ENCODE results near the gene SLC49A3.
"Not testable (repeated sequence)": the region's sequence is repeated elsewhere in the genome, so short reads cannot be mapped to it uniquely, and the experiment has no call there.

Gene SLC49A3

DNA sequence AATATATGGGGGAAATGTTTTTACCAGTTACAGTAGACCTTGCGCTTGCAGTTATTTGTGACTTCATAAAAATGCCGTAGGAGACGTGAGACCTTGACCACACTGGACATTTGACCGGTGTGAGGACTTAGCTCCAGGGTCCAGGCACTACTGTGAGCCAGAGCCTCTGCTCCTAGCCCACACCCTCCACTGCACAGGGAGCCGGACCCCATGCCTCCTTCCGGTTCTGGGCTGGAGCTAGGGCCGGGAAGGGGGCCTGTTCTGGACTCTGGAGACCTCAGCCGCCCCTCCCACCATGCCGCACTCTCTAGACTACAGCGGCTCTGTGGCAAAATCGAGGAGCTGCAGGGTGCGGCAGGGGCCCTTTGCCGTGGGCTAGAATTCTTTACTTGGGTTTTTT, 22.0 kb upstream of the SLC49A3 start:
- Mint-ChIP-seq H3K27ac (no peak overlapping the region), H3K27me3 (no peaks in the 10 kb centered on the region), H3K4me3 (no peak overlapping the region), H3K9me3 (no peaks in the 10 kb centered on the region), H3K4me1 (ENCODE audit: low read depth) (peaks cover 25% of the 10 kb centered on the region), H3K36me3 (ENCODE audit: low read depth) (peaks cover 5% of the 10 kb centered on the region)

- peaks cover 5% of the 10 kb centered on the region for H3K36me3 Mint-ChIP-seq (ENCODE audit: low read depth)
- H3K9me3 Mint-ChIP-seq: no peaks in the 10 kb centered on the region
- H3K4me3 Mint-ChIP-seq: no peak overlapping the region
- peaks cover 27% of the 10 kb centered on the region for H3K4me1 Mint-ChIP-seq (ENCODE audit: low read depth)
- no peaks in the 10 kb centered on the region for H3K27me3 Mint-ChIP-seq
- H3K27ac Mint-ChIP-seq: no peak overlapping the region
Measured at GRCh38 chr4:710116-710515, 21.2 kb upstream of the SLC49A3 start.

DNA sequence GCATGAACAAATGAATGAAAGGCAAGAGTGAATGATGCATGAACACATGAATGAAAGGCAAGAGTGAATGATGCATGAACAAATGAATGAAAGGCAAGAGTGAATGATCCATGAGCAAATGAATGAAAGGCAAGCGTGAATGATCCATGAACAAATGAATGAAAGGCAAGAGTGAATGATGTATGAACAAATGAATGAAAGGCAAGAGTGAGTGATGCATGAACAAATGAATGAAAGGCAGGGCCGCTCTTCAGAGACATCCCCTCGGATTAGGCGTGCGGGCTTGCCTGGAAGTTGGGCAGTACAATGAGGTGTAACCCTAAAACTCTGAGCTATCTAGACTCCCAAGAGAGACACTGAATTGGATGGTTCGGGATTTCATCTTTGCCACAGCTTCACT, 20.4 kb upstream of the SLC49A3 start:
- no peaks in the 10 kb centered on the region for H3K9me3 Mint-ChIP-seq
- H3K4me3 Mint-ChIP-seq: no peak overlapping the region
- peaks cover 25% of the 10 kb centered on the region for H3K4me1 Mint-ChIP-seq (ENCODE audit: low read depth)
- H3K27ac Mint-ChIP-seq: peak overlapping the region; percentile 8
- H3K36me3 Mint-ChIP-seq (ENCODE audit: low read depth): peaks cover 5% of the 10 kb centered on the region
- no peaks in the 10 kb centered on the region for H3K27me3 Mint-ChIP-seq

DNA sequence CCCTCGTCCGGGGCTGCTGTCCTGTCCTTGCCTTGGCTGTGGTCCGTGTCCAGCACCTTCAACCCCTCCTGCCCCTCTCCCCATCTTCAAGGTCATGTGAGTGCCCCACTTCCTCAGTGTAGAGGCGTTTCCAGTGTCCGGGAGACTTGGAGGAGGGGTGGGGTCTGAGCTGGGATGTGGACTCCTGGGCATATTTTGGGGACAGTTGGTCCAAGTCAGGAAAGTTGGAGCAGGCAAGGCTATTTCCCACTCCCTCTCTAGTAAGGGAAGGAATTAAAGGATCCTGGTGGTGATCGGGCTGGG, 19.6 kb upstream of the SLC49A3 start:
- Mint-ChIP-seq H3K4me1 (ENCODE audit: low read depth) (peaks cover 25% of the 10 kb centered on the region), H3K36me3 (ENCODE audit: low read depth) (peaks cover 5% of the 10 kb centered on the region), H3K27me3 (no peaks in the 10 kb centered on the region), H3K9me3 (no peaks in the 10 kb centered on the region), H3K27ac (no peak overlapping the region), H3K4me3 (no peak overlapping the region)

DNA sequence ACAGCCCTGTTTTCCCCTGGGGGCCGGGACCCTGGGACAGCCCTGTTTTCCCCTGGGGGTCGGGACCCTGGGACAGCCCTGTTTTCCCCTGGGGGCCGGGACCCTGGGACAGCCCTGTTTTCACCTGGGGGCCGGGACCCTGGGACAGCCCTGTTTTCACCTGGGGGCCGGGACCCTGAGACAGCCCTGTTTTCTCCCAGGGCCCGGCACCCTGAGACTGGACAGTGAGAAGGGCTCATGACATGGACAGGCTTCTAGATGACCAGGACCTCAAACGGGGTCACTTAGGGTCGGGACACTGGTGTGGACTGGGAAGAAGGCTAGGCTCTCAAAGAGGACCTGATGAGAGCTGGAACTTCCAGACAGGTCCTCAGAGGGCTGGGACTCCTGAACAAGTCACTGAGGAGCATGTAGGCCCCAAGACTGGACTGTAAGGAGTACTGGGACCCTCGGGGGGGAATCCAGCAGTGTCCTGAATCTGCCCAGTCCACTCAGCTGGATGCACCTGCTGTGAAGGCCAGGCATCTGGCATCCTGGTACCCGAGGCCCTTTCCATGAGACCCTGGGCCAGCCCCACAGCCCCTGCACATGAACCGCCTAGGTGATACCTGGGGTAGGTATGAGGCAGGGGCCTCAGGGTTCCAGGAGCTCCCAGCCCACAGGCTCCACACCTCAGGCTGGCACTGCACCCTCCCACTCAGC, 19.1 kb upstream of the SLC49A3 start:
- Mint-ChIP-seq H3K4me3 (peak overlapping the region; percentile 26), H3K9me3 (no peaks in the 10 kb centered on the region), H3K4me1 (ENCODE audit: low read depth) (peaks cover 25% of the 10 kb centered on the region), H3K27ac (no peak overlapping the region), H3K27me3 (no peaks in the 10 kb centered on the region), H3K36me3 (ENCODE audit: low read depth) (peaks cover 5% of the 10 kb centered on the region)

DNA sequence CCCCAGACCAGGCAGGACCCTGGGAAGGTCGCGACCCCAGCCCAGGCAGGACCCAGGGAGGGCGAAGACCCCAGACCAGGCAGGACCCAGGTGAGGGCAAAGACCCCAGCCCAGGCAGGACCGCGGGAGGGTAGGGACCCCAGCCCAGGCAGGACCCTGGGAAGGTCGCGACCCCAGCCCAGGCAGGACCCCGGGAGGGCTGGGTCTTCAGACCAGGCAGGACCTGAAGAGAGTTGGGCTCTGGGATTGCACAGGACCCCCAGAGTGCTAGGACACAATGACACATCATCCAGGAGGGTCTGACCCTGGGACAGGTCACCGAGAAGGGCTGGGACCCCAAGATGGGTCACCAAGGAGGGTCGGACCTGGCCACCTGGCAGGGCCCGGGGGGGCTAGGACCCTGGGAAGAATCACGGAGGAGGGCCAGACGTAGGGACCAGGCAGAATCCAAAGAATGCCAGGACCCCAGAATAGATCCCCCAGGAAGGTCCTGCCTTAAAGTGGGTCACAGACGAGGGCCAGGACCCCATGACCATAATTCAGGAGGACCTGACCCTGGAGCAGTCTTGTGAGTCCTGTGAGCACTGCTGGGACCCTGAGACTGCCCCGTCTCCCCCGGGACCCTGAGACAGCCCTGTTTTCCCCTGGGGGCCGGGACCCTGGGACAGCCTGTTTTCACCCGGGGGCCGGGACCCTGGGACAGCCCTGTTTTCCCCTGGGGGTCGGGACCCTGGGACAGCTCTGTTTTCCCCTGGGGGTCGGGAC, 18.1 kb upstream of the SLC49A3 start:
- H3K27me3 Mint-ChIP-seq: no peaks in the 10 kb centered on the region
- peaks cover 5% of the 10 kb centered on the region for H3K36me3 Mint-ChIP-seq (ENCODE audit: low read depth)
- no peak overlapping the region for H3K27ac Mint-ChIP-seq
- H3K9me3 Mint-ChIP-seq: no peaks in the 10 kb centered on the region
- H3K4me3 Mint-ChIP-seq: peak overlapping the region; percentile 7
- peaks cover 25% of the 10 kb centered on the region for H3K4me1 Mint-ChIP-seq (ENCODE audit: low read depth)

DNA sequence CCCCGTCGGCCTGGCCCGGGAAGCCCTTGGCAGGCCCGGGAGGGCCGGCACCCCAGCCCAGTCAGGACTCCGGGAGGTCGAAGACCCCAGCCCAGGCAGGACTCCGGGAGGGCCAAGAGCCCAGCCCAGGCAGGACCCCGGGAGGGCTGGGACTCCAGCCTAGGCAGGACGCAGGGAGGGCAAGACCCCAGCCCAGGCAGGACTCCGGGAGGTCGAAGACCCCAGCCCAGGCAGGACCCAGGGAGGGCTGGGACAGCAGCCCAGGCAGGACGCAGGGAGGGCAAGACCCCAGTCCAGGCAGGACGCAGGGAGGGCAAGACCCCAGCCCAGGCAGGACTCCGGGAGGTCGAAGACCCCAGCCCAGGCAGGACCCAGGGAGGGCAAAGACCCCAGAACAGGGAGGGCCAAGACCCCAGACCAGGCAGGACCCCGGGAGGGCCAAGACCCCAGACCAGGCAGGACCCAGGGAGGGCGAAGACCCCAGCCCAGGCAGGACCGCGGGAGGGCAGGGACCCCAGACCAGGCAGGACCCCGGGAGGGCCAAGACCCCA, 17.2 kb upstream of the SLC49A3 start:
- not testable (repeated sequence) for H3K27ac Mint-ChIP-seq; H3K9me3 Mint-ChIP-seq; H3K27me3 Mint-ChIP-seq; H3K36me3 Mint-ChIP-seq (ENCODE audit: low read depth)
- Mint-ChIP-seq H3K4me3 (peak overlapping the region; percentile 39), H3K4me1 (ENCODE audit: low read depth) (peaks cover 25% of the 10 kb centered on the region)

DNA sequence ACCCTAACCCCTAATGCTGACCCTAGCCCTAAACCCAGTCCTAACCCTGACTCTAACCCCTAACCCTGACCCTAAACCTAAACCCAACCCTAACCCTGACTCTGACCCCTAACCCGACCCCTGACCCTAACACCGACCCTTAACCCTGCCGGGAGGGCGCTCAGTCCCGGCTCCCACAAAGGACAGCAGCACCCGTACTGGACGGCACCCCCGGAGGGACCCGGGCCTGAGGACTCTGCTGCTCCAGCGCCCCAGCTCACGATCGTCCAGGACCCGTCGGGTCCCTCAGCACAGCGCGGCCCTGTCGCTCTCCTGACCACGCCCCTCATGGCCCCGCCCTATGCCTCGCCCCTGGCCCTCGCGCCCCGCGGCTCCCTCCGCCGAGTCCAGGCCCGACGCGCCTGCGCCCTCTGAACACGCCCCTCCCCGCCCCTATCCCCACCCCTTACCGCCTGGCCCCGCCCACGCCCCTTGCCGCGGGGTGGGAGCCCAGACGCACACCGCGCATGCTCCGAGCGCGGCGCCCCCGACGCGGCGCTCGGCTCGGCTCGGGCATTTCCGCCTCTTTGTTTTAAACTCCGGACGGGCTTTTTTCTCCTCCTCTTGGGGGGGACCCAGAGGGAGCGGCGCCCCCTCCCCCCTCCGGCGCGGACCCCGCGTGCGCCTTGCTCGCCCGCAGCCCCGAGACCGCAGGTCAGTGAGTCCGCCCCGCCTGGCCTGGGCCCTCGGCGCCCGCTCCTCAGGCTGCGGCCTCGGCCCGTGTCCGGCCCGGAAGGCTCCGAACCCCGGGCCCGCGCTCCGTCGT, 16.5 kb upstream of the SLC49A3 start, which contains the start of gene PCGF3:
Gene PCGF3 (plus strand): TSS at position 555 of the 805 bp plus-strand sequence. CDS start 27,849 bp downstream, outside the sequence.
- Mint-ChIP-seq H3K27ac (peak within 1 kb of the TSS; percentile 11), H3K4me3 (peak within 1 kb of the TSS; percentile 63), H3K27me3 (no peaks in the 10 kb centered on the region), H3K36me3 (ENCODE audit: low read depth) (peaks cover 3% of the 10 kb centered on the region), H3K4me1 (ENCODE audit: low read depth) (peaks cover 22% of the 10 kb centered on the region), H3K9me3 (no peaks in the 10 kb centered on the region)

DNA sequence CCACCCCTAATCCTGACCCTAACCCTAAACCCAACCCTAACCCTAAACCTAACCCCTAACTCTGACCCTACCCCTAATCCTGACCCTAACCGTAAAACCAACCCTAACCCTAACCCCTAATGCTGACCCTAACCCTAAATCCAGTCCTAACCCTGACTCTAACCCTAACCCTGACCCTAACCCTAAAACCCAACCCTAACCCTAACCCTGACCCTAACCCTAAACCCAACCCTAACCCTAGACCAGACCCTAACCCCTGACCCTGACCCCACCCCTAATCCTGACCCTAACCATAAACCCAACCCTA, 16.0 kb upstream of the SLC49A3 start:
- Mint-ChIP-seq H3K4me1 (ENCODE audit: low read depth) (peaks cover 24% of the 10 kb centered on the region), H3K27me3 (no peaks in the 10 kb centered on the region), H3K36me3 (ENCODE audit: low read depth) (no peaks in the 10 kb centered on the region), H3K4me3 (no peak overlapping the region), H3K9me3 (no peaks in the 10 kb centered on the region), H3K27ac (no peak overlapping the region)

DNA sequence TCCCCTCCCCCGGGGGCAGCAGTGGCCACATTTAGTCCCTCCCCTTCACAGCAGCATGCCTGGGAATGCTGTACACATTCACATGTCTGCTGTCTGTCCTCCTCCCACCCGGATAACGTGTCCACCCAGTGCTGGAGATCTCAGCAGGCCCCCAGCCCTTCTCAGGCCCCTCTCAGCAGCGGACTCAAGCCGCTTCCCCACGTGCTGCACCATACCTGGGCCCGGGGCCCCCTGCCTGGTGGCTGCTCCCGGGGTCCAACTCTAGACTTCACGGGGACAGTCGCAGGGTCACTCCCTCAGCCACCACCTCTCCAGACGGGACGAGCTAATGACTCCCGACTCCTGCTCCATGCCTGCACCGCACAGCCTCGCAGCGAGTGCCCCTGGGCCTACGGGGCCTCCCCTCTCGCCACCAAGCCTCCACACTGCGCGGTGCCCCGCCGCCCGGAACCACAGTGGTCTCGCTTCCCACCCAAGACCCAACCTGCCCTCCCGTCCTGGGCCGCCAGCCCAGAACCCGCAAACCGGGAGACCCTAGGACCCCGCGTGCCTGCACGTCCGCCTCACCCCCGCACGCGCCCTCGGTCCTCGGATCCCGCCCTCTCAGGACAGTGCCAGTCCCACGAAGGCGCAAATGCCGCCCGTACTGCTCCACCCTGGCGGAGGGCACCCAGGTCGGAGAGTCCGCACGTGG, 15.4 kb upstream of the SLC49A3 start:
- Mint-ChIP-seq H3K4me3 (no peak overlapping the region), H3K27ac (no peak overlapping the region), H3K4me1 (ENCODE audit: low read depth) (peaks cover 24% of the 10 kb centered on the region), H3K36me3 (ENCODE audit: low read depth) (no peaks in the 10 kb centered on the region), H3K27me3 (no peaks in the 10 kb centered on the region), H3K9me3 (no peaks in the 10 kb centered on the region)

DNA sequence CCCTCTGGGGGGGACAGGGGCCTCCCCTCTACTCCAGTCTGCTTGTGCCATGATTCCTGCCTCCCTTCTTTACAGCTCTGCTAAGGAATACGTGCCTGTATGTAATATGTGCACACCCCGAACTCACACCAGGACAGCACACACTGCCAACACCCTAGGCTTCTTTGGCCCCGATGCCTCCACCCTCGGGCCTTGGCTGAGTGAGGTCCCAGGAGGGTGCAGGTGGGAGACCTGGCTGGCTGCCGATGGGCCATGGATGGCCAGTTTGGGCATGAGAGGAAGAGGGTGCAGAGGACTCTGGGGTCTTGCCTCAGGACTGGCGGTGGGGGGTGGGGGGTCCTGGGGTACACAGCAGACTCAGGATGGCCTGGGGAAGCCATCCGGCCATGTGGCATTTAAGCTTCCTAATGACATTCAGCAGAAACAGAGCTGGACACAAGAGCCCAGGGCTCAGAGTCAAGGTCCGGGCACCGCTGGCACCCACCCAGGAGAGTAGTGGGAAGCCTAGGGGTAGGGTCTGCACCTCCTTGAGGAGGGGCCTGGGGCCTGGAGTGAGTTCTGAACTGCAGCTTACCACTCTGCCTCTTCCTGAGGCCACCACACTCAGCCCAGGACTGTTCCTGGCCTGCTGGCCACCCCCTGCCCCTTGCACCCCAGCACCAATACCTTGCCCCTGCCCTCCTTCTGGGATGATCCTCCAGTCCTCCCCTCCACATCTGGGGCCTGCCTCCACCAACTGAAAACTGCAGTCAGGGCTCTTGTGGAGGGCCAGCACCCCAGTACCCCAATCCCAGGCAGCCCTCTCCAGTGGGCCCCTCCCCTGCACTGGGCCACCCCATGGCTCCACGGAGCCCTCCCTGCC, 14.6 kb upstream of the SLC49A3 start:
- H3K9me3 Mint-ChIP-seq: no peaks in the 10 kb centered on the region
- no peak overlapping the region for H3K4me3 Mint-ChIP-seq
- H3K27ac Mint-ChIP-seq: no peak overlapping the region
- H3K4me1 Mint-ChIP-seq (ENCODE audit: low read depth): peaks cover 24% of the 10 kb centered on the region
- H3K27me3 Mint-ChIP-seq: no peaks in the 10 kb centered on the region
- H3K36me3 Mint-ChIP-seq (ENCODE audit: low read depth): no peaks in the 10 kb centered on the region

DNA sequence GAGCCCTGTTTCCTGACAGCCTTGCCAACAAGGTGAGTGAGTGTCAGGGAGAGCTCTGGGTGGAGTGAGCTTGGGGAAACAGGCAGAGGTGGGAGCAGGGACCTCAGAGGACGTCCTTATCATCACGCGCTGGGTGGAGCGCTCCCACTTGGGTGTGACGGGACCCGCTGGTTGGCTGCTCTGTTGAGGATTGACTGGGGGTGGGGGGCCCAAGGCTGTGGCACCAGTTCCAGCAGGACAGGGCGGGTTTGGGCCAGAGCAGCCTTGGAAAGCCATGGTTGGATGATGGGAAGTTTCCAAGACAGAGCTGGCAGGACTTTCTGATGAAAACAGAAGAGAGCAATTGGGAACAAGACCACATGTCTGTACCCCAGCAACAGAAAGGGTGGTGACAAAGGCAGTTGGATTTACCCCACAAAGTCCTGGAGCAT, 13.7 kb upstream of the SLC49A3 start:
- Mint-ChIP-seq H3K9me3 (no peaks in the 10 kb centered on the region), H3K27ac (no peak overlapping the region), H3K4me3 (no peak overlapping the region), H3K4me1 (ENCODE audit: low read depth) (peaks cover 23% of the 10 kb centered on the region), H3K36me3 (ENCODE audit: low read depth) (no peaks in the 10 kb centered on the region), H3K27me3 (no peaks in the 10 kb centered on the region)

DNA sequence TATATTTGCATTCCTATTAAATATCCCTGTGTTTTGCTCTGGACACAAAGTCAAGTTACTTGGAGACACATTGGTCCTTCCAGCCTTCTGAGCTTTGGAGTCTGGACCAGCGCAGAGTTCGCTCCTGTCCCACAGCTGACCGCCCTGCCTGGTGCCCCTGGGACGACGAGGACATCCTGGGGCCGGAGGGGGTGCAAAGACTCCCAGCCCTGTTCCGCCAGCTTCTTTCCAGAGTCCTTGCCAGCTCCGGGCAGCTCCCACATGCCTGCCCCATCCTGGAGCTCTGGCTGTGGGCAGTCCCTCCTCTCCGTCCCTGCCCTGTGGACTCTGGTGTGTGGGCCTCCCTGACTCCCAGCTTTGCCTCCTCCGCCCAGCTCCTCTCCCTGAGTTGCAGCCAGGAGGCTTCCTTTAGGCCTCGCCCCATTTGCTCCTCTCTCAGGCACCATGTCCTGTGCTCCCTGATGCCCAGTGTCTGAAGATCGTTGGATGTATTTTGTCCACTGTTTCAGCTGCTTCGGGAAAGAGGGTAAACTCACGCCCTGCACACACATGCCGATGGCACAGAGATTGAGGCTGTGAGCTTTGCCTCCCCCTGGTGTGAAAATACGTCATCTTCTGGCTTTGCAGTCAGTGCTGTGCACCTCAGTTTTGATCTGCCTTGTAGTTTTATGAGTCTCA, 11.8 kb upstream of the SLC49A3 start:
- no peak overlapping the region for H3K27ac Mint-ChIP-seq
- H3K4me1 Mint-ChIP-seq (ENCODE audit: low read depth): peaks cover 23% of the 10 kb centered on the region
- no peaks in the 10 kb centered on the region for H3K36me3 Mint-ChIP-seq (ENCODE audit: low read depth)
- H3K9me3 Mint-ChIP-seq: no peaks in the 10 kb centered on the region
- no peak overlapping the region for H3K4me3 Mint-ChIP-seq
- peaks cover 3% of the 10 kb centered on the region for H3K27me3 Mint-ChIP-seq
